GM19463 (cell line): ENCODE measurements around the gene FGF9.

Experiments
- ATAC-seq: cut with Tn5 transposase; IDR thresholded peaks from one replicate; pipeline ENCODE4 v1.9.1; 2021; ENCODE audit warnings: mild to moderate bottlenecking, moderate library complexity; ENCODE audit not compliant: unreplicated experiment

The FGF9 gene

GRCh38 chr13:21752501-21752900 is 81.6 kb downstream of the FGF9 start:
- ATAC-seq, result no peak

GRCh38 chr13:21753117-21753729 is 82.3 kb downstream of the FGF9 start:
- no peak for ATAC-seq
